ENCODE measurements around the gene RSPO1. TPM values are rescaled to one million over a fixed set of nuclear protein-coding genes. Genes with fewer than 3 reads are reported as not detected.

The RSPO1 gene
- polyA plus RNA-seq, 1 donor (not counting 4 experiments of a cell fraction or from before 2014, with no cell fraction given), result not detected

DNA sequence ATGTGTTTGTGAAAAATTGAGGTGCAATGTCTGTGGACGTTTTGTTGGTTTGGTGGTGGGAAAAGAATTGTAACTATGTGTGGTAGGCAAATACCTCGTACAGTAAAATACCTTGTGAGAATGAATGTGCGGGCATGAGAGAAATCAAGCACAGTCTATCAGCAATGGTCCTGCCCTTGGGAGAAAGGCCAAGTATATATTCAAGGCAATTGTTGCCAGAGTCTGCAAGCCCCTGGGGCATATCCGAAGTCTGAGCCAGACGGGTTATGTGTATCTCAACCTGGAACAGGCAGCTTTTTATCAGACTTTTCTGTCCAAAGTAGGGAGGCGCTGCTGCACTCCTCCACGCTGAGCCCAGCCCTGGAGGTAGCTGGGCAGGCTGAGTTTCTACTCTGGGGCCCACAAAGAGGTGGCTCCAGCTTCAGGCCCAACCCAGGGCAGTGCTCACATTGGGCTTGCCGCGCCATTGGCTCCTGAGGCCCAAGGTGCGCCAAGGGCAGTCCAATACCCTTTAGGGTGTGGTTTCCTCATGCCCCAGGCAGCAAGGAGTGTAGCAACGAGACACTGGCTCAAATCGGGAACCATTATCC, 29.5 kb downstream of the RSPO1 start:
- Histone ChIP-seq H3K4me3 (ENCODE audit: control insufficient read depth in 2 of 3, extremely low read depth in 1 of 3, insufficient read depth in 2 of 3, low read depth in 1 of 3, low read length in 3 of 3) (no peak overlapping the region), H3K9me3 (ENCODE audit: control insufficient read depth, low read depth, low read length) (no peaks in the 10 kb centered on the region), H3K4me2 (ENCODE audit: control insufficient read depth, extremely low read depth, insufficient read depth, low read depth, low read length) (no peak overlapping the region), H3K9ac (ENCODE audit: control insufficient read depth, extremely low read depth, insufficient read depth, low read length) (no peak overlapping the region), H3K27ac (ENCODE audit: control insufficient read depth, insufficient read depth, low read length) (no peak overlapping the region), H4K20me1 (ENCODE audit: control insufficient read depth, extremely low read depth, insufficient read depth, low read length) (no peaks in the 10 kb centered on the region), H3K27me3 (ENCODE audit: control insufficient read depth, extremely low read depth, insufficient read depth, low read length) (peaks cover 24% of the 10 kb centered on the region), H3K9me1 (ENCODE audit: control insufficient read depth, extremely low read depth, insufficient read depth, low read length) (no peaks in the 10 kb centered on the region), H3K79me2 (ENCODE audit: control insufficient read depth, insufficient read depth, low read length) (no peaks in the 10 kb centered on the region), H3K4me1 (ENCODE audit: control insufficient read depth, extremely low read depth, insufficient read depth, low read length) (peaks cover 4% of the 10 kb centered on the region), H3K36me3 (ENCODE audit: control insufficient read depth in 2 of 2, extremely low read depth in 1 of 2, insufficient read depth in 2 of 2, low read length in 2 of 2) (no peaks in the 10 kb centered on the region), H2AFZ (ENCODE audit: control insufficient read depth, low read length) (no peak overlapping the region)
- TF ChIP-seq EZH2 (IDR thresholded peaks at IDR 0.05; ENCODE audit: low read length) (no peak), CTCF (optimal IDR thresholded peaks at IDR 0.05 in 1 of 3, IDR thresholded peaks at IDR 0.05 in 1 of 3, conservative IDR thresholded peaks at IDR 0.05 in 1 of 3; ENCODE audit: extremely low read depth in 1 of 3, insufficient read depth in 2 of 3, low read length in 3 of 3) (peak in 2 of 3 experiments; percentile 19 to 37)
- DNase-seq (ENCODE audit: low read depth, low spot score), result no peak
- dilution Hi-C loops (cut with MboI; ENCODE audit: extremely low pct_ligation_motif_present, low sequenced_read_pairs), result no loop called here
- no peak for FAIRE-seq

- H2AFZ ChIP-seq (ENCODE audit: control insufficient read depth, low read length), result no peak overlapping the region
- peaks cover 4% of the 10 kb centered on the region for H3K4me1 ChIP-seq (ENCODE audit: control insufficient read depth, extremely low read depth, insufficient read depth, low read length)
- H3K9me1 ChIP-seq (ENCODE audit: control insufficient read depth, extremely low read depth, insufficient read depth, low read length), result no peaks in the 10 kb centered on the region
- H3K9me3 ChIP-seq (ENCODE audit: control insufficient read depth, low read depth, low read length), result no peaks in the 10 kb centered on the region
- H3K79me2 ChIP-seq (ENCODE audit: control insufficient read depth, insufficient read depth, low read length), result no peaks in the 10 kb centered on the region
- TF ChIP-seq CTCF (optimal IDR thresholded peaks at IDR 0.05 in 1 of 3, IDR thresholded peaks at IDR 0.05 in 1 of 3, conservative IDR thresholded peaks at IDR 0.05 in 1 of 3; ENCODE audit: extremely low read depth in 1 of 3, insufficient read depth in 2 of 3, low read length in 3 of 3) (peak; percentile 56 to 74 (median 71)), EZH2 (IDR thresholded peaks at IDR 0.05; ENCODE audit: low read length) (no peak)
- FAIRE-seq, result peak; percentile 48
- no peak for DNase-seq (ENCODE audit: low read depth, low spot score)
- no peaks in the 10 kb centered on the region for H3K36me3 ChIP-seq (ENCODE audit: control insufficient read depth in 2 of 2, extremely low read depth in 1 of 2, insufficient read depth in 2 of 2, low read length in 2 of 2)
- no peaks in the 10 kb centered on the region for H4K20me1 ChIP-seq (ENCODE audit: control insufficient read depth, extremely low read depth, insufficient read depth, low read length)
- dilution Hi-C loops (cut with MboI; ENCODE audit: extremely low pct_ligation_motif_present, low sequenced_read_pairs), result no loop called here
- H3K27ac ChIP-seq (ENCODE audit: control insufficient read depth, insufficient read depth, low read length), result no peak overlapping the region
- H3K4me2 ChIP-seq (ENCODE audit: control insufficient read depth, extremely low read depth, insufficient read depth, low read depth, low read length), result no peak overlapping the region
- H3K9ac ChIP-seq (ENCODE audit: control insufficient read depth, extremely low read depth, insufficient read depth, low read length), result no peak overlapping the region
- peaks cover 11% of the 10 kb centered on the region for H3K27me3 ChIP-seq (ENCODE audit: control insufficient read depth, extremely low read depth, insufficient read depth, low read length)
- no peak overlapping the region for H3K4me3 ChIP-seq (ENCODE audit: control insufficient read depth in 2 of 3, extremely low read depth in 1 of 3, insufficient read depth in 2 of 3, low read depth in 1 of 3, low read length in 3 of 3)
Observed at GRCh38 chr1:37602750-37603694, 31.7 kb downstream of the RSPO1 start.

All from keratinocyte (primary cell).